Skin epidermis (tissue), 12 donors: ENCODE data around the gene ZIC2.
"Not testable (repeated sequence)": the region's sequence is repeated elsewhere in the genome, so short reads cannot be mapped to it uniquely, and the experiment has no call there.

Experiments used
- H3K27ac ChIP-seq, 21 experiments: fragments of 200-600 bp; sonication (generic) in 11 of 21; one replicate each; pipeline ENCODE4 v1.5.0; 2020; ENCODE audit warnings: mild to moderate bottlenecking in 3 of 21, inconsistent platforms in 2 of 21, moderate library complexity in 2 of 21
- H3K4me3 ChIP-seq, 7 experiments: fragments of 200-600 bp; sonication (generic) in 2 of 7; one replicate each; pipeline ENCODE4 v1.5.0; 2020; ENCODE audit warnings: inconsistent platforms in 2 of 7, mild to moderate bottlenecking in 2 of 7, moderate library complexity in 1 of 7

ZIC2 gene

DNA sequence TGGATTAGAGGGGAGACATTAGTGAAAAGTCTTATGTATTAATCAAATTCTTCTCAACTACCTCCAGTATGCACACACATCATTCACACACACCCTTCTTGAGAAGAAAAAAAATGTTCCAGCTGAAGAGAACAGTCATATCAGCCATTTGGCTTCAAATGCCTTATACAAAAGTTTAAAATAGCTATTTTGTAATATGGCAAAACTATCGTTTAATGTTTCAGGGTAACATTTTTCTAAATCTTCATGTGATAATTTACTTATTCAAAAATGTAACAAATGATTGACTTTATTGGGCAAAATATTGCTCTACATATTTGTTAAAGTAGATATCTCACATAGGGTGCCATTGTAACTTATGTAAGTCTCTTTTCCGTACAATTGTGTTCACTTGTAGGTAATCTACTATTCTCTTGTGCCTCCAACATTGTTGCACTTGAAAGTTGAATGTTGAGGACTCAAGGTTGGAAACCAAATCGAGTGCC lies 13.6 kb downstream of the ZIC2 start:
- Histone ChIP-seq H3K4me3 (no peak overlapping the region), H3K27ac (no peak overlapping the region)

GRCh38 chr13:99995589-99996380 lies 14.2 kb downstream of the ZIC2 start:
- H3K27ac ChIP-seq = no peak overlapping the region
- no peak overlapping the region for H3K4me3 ChIP-seq

DNA sequence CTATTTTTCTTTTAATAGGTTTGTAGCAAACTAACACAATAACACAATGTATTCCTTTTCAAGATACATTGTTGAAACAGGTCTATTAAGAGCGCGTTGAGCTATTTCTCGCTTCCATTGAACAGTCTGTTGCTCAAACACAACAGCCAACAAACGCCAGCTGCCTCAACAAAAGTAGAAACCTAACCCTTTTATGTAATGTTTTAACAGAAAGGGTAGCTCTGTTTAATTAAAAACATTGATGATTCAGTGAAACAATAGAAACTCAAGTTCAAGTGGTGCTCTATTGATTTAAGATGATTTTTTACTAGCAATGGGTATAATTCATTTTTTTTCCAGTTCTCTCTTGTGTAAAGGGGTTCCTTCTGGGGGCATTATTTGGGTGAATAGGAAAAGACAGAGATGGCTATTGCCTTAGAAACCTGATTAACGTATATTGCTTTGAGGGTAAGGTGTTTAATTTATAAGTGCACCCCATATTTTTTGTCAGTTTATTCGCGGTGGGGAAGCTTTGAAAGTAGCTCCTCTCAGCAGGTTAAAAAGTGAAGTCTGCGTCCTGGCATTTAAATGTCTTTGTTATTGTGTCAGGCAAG lies 14.9 kb downstream of the ZIC2 start:
- Histone ChIP-seq H3K27ac (no peak overlapping the region), H3K4me3 (no peak overlapping the region)

DNA sequence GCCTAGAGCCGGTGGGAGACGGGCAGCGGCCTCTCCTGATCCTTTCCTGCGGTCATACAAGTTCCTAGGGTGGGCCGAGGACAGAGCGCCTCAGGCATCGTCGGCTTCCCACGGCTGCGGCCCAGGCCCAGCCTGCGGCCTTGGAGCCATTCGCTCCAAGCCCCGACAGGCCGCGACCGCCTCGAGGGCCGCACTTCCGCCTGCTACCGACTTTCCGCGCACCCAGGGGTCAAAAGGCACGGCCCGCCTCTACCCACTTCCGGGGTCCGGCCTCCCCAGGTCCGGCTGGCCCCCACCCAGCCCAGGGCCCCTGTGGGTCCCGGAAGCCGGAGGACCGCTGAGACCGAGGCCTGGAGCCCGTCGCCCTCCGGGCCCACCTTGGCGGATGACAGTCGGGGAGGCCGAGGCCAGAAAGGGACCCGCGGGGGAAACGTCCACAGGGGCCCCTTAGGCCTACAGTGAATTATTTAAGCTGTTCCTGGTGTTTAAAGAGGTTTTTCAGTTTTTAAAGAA lies 16.2 kb downstream of the ZIC2 start:
- H3K4me3 ChIP-seq = no peak overlapping the region

GRCh38 chr13:99998261-99998660 lies 16.7 kb downstream of the ZIC2 start:
- H3K4me3 ChIP-seq = no peak overlapping the region
- H3K27ac ChIP-seq = no peak overlapping the region

More for the DNA sequence above, 16.2 kb downstream of the ZIC2 start:
- H3K27ac ChIP-seq = no peak overlapping the region

DNA sequence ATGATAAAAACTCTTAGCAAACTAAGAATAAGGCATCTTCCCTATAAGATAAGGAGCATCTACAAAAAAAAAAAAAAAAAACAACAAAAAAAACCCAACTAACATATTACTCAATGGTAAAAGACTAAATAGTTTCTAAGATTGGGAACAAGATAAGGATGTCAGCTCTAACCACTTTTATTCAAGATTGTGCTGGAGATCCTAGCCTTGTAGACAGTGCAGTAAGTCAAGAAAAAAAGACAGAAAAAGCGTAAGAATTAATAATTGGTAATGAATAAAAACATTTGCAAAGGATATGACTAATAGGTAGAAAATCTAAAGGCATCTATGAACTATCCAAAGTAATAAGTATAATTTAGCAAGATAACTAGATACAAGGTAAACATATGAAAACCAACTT lies 33.0 kb downstream of the ZIC2 start:
- no peak overlapping the region for H3K27ac ChIP-seq
- no peak overlapping the region for H3K4me3 ChIP-seq

DNA sequence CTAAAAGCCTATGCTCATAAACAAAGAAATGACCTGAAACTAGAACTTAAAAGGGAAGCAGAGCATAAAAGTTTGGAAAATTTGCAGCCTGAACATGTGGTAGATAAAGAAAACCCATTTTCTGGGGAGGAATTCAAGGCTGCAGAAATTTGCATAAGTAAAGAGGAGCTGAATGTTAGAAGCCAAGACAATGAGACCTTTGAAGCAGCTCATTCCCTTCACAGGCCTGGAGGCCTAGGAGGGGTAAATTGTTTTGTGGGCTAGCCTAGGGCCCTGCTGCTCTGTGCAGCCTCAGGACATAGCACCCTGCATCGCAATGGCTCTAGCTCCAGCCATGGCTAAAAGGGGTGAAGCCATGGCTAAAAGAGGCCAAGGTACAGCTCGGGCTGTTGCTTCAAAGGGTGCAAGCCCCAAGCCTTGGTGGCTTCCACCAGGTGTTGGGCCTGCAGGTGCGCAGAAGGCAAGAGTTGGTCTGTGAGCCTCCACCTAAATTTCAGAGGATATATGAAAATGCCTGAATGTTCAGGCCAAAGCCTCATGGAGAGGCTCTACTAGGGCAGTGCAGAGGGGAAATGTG lies 38.3 kb downstream of the ZIC2 start:
- Histone ChIP-seq H3K27ac (no peak overlapping the region), H3K4me3 (no peak overlapping the region)

DNA sequence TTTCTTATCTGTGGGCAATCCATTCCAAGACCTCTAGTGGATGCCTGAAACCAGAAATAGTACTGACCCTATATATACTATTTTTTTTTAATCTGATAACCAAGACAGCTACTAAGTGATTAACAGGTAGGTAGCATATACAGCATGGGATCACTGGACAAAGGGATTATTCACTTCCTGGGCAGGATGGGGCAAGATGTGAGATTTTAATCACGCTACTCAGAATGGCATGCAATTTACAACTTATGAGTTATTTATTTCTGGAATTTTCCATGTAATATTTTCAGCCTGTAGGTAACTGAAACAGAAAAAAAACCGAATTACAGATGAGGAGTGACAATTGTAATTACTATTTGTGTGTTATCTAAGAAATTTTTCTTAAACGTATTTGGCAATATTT lies 41.2 kb downstream of the ZIC2 start:
- Histone ChIP-seq H3K4me3 (no peak overlapping the region), H3K27ac (no peak overlapping the region)

DNA sequence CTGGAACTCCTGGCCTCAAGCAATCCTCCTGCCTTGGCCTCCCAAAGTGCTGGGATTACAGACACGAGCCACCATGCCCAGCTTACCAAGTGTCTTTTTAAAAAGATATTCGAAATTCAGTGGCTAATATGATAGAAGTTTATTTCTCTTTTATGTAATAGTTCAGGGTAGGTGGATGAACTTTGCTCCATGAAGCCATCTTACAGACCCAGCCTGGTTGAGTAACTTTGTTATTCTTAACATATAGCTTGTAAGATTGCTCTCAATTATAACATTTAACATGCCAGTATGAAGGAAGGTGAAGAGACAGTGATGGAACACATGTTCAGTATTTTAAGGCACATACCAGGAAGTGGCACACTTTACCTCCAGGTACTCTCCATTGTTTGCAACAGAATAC lies 42.4 kb downstream of the ZIC2 start:
- H3K4me3 ChIP-seq = no peak overlapping the region
- H3K27ac ChIP-seq = no peak overlapping the region

- Histone ChIP-seq H3K4me3 (no peak overlapping the region), H3K27ac (no peak overlapping the region)
Observed at GRCh38 chr13:100029933-100030332, 48.3 kb downstream of the ZIC2 start.

- H3K4me3 ChIP-seq, H3K27ac ChIP-seq: not testable (repeated sequence)
Observed at GRCh38 chr13:100032642-100033041, 51.1 kb downstream of the ZIC2 start.

- H3K27ac ChIP-seq = no peak overlapping the region
- H3K4me3 ChIP-seq = no peak overlapping the region
Observed at GRCh38 chr13:100035936-100036335, 54.4 kb downstream of the ZIC2 start.
